ENCODE data around the gene SPATA31D1. TPM values are rescaled to one million over a fixed set of nuclear protein-coding genes. Genes with fewer than 3 reads are reported as not detected.

The SPATA31D1 gene
- total RNA-seq, 2 donors from 2014 or later, result not detected

- Mint-ChIP-seq H3K9me3 (peaks cover 22% of the 10 kb centered on the region), H3K4me1 (peaks cover 16% of the 10 kb centered on the region), H3K36me3 (ENCODE audit: low read depth) (peaks cover 2% of the 10 kb centered on the region), H3K27ac (no peak overlapping the region), H3K27me3 (ENCODE audit: insufficient read depth) (peaks cover 90% of the 10 kb centered on the region), H3K4me3 (no peak overlapping the region)
- Histone ChIP-seq H3K9me3 (ENCODE audit: control insufficient read depth, low read length) (peaks cover 6% of the 10 kb centered on the region), H3K36me3 (ENCODE audit: control insufficient read depth, insufficient read depth, low read length) (no peaks in the 10 kb centered on the region), H3K4me1 (ENCODE audit: control insufficient read depth, insufficient read depth, low read length) (no peaks in the 10 kb centered on the region), H3K9ac (ENCODE audit: extremely low read depth, low read length, poor library complexity, severe bottlenecking) (no peak overlapping the region), H3K27ac (ENCODE audit: low read depth, low read length) (no peak overlapping the region), H3K27me3 (ENCODE audit: control insufficient read depth, insufficient read depth, low read length, poor library complexity, severe bottlenecking) (peaks cover 60% of the 10 kb centered on the region), H3K4me3 (ENCODE audit: low read length) (no peak overlapping the region)
- DNase-seq, result no peak
- TF ChIP-seq, protein P1, sequence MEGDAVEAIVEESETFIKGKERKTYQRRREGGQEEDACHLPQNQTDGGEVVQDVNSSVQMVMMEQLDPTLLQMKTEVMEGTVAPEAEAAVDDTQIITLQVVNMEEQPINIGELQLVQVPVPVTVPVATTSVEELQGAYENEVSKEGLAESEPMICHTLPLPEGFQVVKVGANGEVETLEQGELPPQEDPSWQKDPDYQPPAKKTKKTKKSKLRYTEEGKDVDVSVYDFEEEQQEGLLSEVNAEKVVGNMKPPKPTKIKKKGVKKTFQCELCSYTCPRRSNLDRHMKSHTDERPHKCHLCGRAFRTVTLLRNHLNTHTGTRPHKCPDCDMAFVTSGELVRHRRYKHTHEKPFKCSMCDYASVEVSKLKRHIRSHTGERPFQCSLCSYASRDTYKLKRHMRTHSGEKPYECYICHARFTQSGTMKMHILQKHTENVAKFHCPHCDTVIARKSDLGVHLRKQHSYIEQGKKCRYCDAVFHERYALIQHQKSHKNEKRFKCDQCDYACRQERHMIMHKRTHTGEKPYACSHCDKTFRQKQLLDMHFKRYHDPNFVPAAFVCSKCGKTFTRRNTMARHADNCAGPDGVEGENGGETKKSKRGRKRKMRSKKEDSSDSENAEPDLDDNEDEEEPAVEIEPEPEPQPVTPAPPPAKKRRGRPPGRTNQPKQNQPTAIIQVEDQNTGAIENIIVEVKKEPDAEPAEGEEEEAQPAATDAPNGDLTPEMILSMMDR (conservative IDR thresholded peaks at IDR 0.05), result no peak
- WGBS, 2 experiments (ENCODE audit: insufficient coverage in 1 of 2, insufficient read length in 1 of 2), result 100% methylated on average over 1 of the region's 1 CpG
These were observed 22.1 kb downstream of the SPATA31D1 start for GRCh38 chr9:82010711-82011110.

DNA sequence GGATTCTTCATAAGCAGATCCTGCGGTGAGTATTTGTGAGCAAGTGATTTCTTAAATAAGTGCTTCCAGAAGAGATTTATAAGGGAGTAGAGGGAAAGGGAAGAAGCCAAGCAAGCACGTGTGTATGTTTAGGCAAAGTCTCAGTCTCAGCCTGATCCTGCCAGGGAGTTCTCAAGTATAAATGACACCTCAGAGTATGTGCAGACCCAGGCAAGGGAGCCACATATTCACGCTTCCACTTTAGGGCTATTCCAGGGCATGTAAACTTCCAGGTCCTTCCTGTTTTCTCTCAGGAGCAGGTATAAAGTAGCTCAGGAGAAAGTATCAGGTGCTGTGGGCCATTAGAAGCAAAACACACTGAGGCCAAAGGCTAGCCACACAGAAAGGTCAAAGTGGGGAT is 22.6 kb downstream of the SPATA31D1 start:
- WGBS, 2 experiments (ENCODE audit: insufficient coverage in 1 of 2, insufficient read length in 1 of 2), result 93 to 96% methylated on average over 3 of the region's 3 CpGs
- Mint-ChIP-seq H3K4me3 (no peak overlapping the region), H3K27ac (no peak overlapping the region), H3K9me3 (peaks cover 22% of the 10 kb centered on the region), H3K36me3 (ENCODE audit: low read depth) (peaks cover 2% of the 10 kb centered on the region), H3K27me3 (ENCODE audit: insufficient read depth) (peaks cover 88% of the 10 kb centered on the region), H3K4me1 (peaks cover 16% of the 10 kb centered on the region)
- Histone ChIP-seq H3K27me3 (ENCODE audit: control insufficient read depth, insufficient read depth, low read length, poor library complexity, severe bottlenecking) (peaks cover 56% of the 10 kb centered on the region), H3K27ac (ENCODE audit: low read depth, low read length) (no peak overlapping the region), H3K9me3 (ENCODE audit: control insufficient read depth, low read length) (peaks cover 6% of the 10 kb centered on the region), H3K36me3 (ENCODE audit: control insufficient read depth, insufficient read depth, low read length) (no peaks in the 10 kb centered on the region), H3K4me3 (ENCODE audit: low read length) (no peak overlapping the region), H3K4me1 (ENCODE audit: control insufficient read depth, insufficient read depth, low read length) (no peaks in the 10 kb centered on the region), H3K9ac (ENCODE audit: extremely low read depth, low read length, poor library complexity, severe bottlenecking) (no peak overlapping the region)
- no peak for DNase-seq
- TF ChIP-seq, protein P1 (conservative IDR thresholded peaks at IDR 0.05), result no peak

- Mint-ChIP-seq H3K4me1 (peaks cover 8% of the 10 kb centered on the region), H3K27ac (no peak overlapping the region), H3K9me3 (peaks cover 22% of the 10 kb centered on the region), H3K4me3 (no peak overlapping the region), H3K27me3 (ENCODE audit: insufficient read depth) (peaks cover 85% of the 10 kb centered on the region), H3K36me3 (ENCODE audit: low read depth) (peaks cover 2% of the 10 kb centered on the region)
- no peak overlapping the region for H3K27ac ChIP-seq (ENCODE audit: low read depth, low read length)
- WGBS, 2 experiments (ENCODE audit: insufficient coverage in 1 of 2, insufficient read length in 1 of 2), result no CpG with 5 or more reads among the region's 1 CpG
- no peak for DNase-seq
- no peak overlapping the region for H3K4me3 ChIP-seq (ENCODE audit: low read length)
- no peaks in the 10 kb centered on the region for H3K36me3 ChIP-seq (ENCODE audit: control insufficient read depth, insufficient read depth, low read length)
- peaks cover 6% of the 10 kb centered on the region for H3K9me3 ChIP-seq (ENCODE audit: control insufficient read depth, low read length)
- TF ChIP-seq, protein P1 (conservative IDR thresholded peaks at IDR 0.05), result no peak
- H3K9ac ChIP-seq (ENCODE audit: extremely low read depth, low read length, poor library complexity, severe bottlenecking), result no peak overlapping the region
- no peaks in the 10 kb centered on the region for H3K4me1 ChIP-seq (ENCODE audit: control insufficient read depth, insufficient read depth, low read length)
- H3K27me3 ChIP-seq (ENCODE audit: control insufficient read depth, insufficient read depth, low read length, poor library complexity, severe bottlenecking), result peaks cover 45% of the 10 kb centered on the region
These were observed 23.7 kb downstream of the SPATA31D1 start for GRCh38 chr9:82012276-82012675.
